ENCODE data around the gene KLK4.
"Not testable (repeated sequence)": the region's sequence is repeated elsewhere in the genome, so short reads cannot be mapped to it uniquely, and the experiment has no call there.

KLK4 gene

GRCh38 chr19:50912727-50913716 is 1.8 kb upstream of the KLK4 start:
- no peak for DNase-seq

- no peak for DNase-seq
Measured at GRCh38 chr19:50912102-50912599, 956 bp upstream of the KLK4 start.

- no peak for DNase-seq
Measured at GRCh38 chr19:50910722-50911121, 473 bp downstream of the KLK4 start.

GRCh38 chr19:50909240-50910070 is 1.7 kb downstream of the KLK4 start:
- DNase-seq = peak in 1 of 5 donors; percentile 27

GRCh38 chr19:50908336-50908735 is 2.9 kb downstream of the KLK4 start:
- DNase-seq = no peak

GRCh38 chr19:50906217-50906616 is 5.0 kb downstream of the KLK4 start:
- DNase-seq = no peak

- DNase-seq = no peak
Measured at GRCh38 chr19:50902640-50903039, 8.6 kb downstream of the KLK4 start.

GRCh38 chr19:50899569-50899968 is 11.6 kb downstream of the KLK4 start:
- DNase-seq = no peak

GRCh38 chr19:50898018-50898417 is 13.2 kb downstream of the KLK4 start:
- no peak for DNase-seq

- no peak for DNase-seq
Measured at GRCh38 chr19:50897612-50898011, 13.6 kb downstream of the KLK4 start.

GRCh38 chr19:50897191-50897607 is 14.0 kb downstream of the KLK4 start:
- no peak for DNase-seq

GRCh38 chr19:50896591-50897190 is 14.5 kb downstream of the KLK4 start:
- peak in 1 of 5 donors; percentile 21 for DNase-seq

- DNase-seq = not testable (repeated sequence)
Measured at GRCh38 chr19:50896089-50896590, 15.1 kb downstream of the KLK4 start.

GRCh38 chr19:50894478-50895356 is 16.5 kb downstream of the KLK4 start:
- DNase-seq = no peak

GRCh38 chr19:50893047-50893736 is 18.0 kb downstream of the KLK4 start:
- no peak for DNase-seq

- no peak for DNase-seq
Measured at GRCh38 chr19:50891253-50891625, 20.0 kb downstream of the KLK4 start.

- no peak for DNase-seq
Measured at GRCh38 chr19:50890422-50891252, 20.6 kb downstream of the KLK4 start.

- no peak for DNase-seq
Measured at GRCh38 chr19:50889638-50890037, 21.6 kb downstream of the KLK4 start.

- no peak for DNase-seq
Measured at GRCh38 chr19:50882188-50882587, 29.0 kb downstream of the KLK4 start.

- no peak for DNase-seq
Measured at GRCh38 chr19:50880241-50880640, 31.0 kb downstream of the KLK4 start.
